Thyroid gland (tissue), 4 donors: ENCODE data around the gene FRAS1.

ENCODE experiments used
- POLR2A ChIP-seq, 2 donors: fragments of 450-650 bp; IDR thresholded peaks; one replicate each; pipeline ENCODE4 v1.6.1; 2017; ENCODE audit warnings: antibody characterized with exemption in 2 of 2, mild to moderate bottlenecking in 2 of 2, moderate library complexity in 1 of 2
- TF ChIP-seq, protein P1 (sequence below), 6 experiments: fragments of 200-600 bp in 3 of 6; fragments of 450-650 bp in 3 of 6; sonication (generic) in 3 of 6; IDR thresholded peaks; one replicate each; pipeline ENCODE4 v1.5.1; 2016 to 2019; ENCODE audit warnings: antibody characterized with exemption in 6 of 6, mild to moderate bottlenecking in 2 of 6, inconsistent platforms in 1 of 6, moderate library complexity in 1 of 6

DNA sequence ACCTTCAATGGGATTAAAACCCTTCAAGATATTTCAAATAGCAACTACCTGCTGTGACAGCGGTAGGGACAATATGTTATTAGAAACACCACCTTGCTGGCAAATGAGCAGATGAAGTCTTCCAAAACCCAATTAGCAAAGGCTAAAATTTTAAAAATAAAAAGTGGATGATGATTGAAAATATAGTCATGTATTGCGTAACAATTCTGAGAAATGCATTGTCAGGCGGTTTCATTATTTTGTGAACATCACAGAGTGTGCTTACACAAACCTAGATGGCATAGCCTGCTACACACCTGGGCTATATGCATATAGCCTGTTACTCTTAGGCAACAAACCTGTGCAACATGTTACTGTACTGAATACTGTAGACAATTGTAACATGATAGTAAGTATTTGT, 403.2 kb downstream of the FRAS1 start:
- TF ChIP-seq, protein P1, sequence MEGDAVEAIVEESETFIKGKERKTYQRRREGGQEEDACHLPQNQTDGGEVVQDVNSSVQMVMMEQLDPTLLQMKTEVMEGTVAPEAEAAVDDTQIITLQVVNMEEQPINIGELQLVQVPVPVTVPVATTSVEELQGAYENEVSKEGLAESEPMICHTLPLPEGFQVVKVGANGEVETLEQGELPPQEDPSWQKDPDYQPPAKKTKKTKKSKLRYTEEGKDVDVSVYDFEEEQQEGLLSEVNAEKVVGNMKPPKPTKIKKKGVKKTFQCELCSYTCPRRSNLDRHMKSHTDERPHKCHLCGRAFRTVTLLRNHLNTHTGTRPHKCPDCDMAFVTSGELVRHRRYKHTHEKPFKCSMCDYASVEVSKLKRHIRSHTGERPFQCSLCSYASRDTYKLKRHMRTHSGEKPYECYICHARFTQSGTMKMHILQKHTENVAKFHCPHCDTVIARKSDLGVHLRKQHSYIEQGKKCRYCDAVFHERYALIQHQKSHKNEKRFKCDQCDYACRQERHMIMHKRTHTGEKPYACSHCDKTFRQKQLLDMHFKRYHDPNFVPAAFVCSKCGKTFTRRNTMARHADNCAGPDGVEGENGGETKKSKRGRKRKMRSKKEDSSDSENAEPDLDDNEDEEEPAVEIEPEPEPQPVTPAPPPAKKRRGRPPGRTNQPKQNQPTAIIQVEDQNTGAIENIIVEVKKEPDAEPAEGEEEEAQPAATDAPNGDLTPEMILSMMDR (IDR thresholded peaks at IDR 0.05), result no peak
- no peak for TF ChIP-seq POLR2A (IDR thresholded peaks at IDR 0.05)
